ENCODE measurements around the gene FBXO17. TPM values are rescaled to one million over a fixed set of nuclear protein-coding genes. Genes with fewer than 3 reads are reported as not detected.

The FBXO17 gene
- total RNA-seq, 1 donor = 19.9 TPM

DNA sequence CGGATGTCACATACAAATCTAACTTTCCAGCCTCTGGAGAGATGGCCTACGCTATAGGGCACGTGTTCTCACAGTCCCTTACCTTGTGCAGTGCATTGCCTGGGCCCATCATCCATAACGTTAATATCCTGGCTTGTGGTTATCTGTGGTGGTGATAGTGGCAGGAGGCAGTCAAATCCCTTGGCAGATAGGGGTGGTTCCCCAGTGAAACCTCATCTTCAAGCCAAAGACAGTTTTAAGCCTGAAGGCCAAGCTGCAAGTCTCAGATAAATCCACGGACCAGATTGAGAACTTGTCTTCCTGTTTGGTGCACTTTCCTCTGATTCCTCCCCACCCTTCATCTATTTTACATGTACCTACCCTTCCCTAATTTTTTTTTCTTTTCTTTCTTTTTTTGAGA lies 4.3 kb upstream of the FBXO17 start:
- TF ChIP-seq, protein P1, sequence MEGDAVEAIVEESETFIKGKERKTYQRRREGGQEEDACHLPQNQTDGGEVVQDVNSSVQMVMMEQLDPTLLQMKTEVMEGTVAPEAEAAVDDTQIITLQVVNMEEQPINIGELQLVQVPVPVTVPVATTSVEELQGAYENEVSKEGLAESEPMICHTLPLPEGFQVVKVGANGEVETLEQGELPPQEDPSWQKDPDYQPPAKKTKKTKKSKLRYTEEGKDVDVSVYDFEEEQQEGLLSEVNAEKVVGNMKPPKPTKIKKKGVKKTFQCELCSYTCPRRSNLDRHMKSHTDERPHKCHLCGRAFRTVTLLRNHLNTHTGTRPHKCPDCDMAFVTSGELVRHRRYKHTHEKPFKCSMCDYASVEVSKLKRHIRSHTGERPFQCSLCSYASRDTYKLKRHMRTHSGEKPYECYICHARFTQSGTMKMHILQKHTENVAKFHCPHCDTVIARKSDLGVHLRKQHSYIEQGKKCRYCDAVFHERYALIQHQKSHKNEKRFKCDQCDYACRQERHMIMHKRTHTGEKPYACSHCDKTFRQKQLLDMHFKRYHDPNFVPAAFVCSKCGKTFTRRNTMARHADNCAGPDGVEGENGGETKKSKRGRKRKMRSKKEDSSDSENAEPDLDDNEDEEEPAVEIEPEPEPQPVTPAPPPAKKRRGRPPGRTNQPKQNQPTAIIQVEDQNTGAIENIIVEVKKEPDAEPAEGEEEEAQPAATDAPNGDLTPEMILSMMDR (IDR thresholded peaks at IDR 0.05; ENCODE audit: insufficient read depth, low read depth, low read length) = no peak
- no peak overlapping the region for H3K4me3 ChIP-seq (ENCODE audit: low read depth, low read length)
- DNase-seq (ENCODE audit: low read depth) = no peak

- TF ChIP-seq, protein P1 (IDR thresholded peaks at IDR 0.05; ENCODE audit: insufficient read depth, low read depth, low read length) = no peak
- no peak overlapping the region for H3K4me3 ChIP-seq (ENCODE audit: low read depth, low read length)
- no peak for DNase-seq (ENCODE audit: low read depth)
Observed at GRCh38 chr19:38978326-38978689, 2.8 kb upstream of the FBXO17 start.

DNA sequence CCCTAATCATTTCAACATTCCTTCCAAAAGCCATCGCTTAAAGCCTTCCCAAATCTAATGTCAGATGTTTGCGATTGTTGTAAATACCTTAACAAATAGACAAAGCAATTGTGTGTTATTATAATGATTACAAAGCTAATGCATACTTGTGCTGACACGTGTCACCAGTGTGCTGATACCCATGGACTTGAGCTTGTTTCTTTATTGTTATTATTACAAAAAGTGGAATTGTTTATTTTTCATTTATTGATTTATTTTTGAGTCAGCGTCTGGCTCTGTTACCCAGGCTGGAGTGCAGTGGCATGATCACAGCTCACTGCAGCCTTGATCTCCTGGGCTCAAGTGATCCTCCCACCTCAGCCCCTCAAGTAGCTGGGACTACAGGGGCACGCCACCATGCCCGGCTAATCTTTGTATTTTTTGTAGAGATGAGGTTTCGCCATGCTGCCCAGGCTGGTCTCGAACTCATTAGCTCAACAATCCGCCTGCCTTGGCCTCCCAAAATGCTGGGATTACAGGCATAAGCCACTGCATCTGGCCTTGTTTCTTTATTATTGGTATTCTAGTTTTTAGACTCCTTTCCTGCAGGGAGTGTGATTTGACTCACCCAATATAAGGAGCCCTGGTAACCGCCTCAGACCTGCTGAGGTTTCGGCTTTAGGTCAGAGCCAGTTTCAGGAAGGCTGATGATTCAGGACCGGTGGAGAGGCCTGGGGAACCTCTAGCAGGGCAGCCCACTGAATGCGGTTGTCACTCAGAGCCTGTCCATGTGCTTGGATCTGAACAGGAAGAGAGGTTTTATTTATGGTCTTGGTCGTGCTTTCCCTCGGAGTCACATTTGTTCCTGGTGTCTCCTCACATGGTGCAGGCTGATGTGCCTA lies 2.1 kb upstream of the FBXO17 start:
- no peak overlapping the region for H3K4me3 ChIP-seq (ENCODE audit: low read depth, low read length)
- no peak for DNase-seq (ENCODE audit: low read depth)
- TF ChIP-seq, protein P1 (IDR thresholded peaks at IDR 0.05; ENCODE audit: insufficient read depth, low read depth, low read length) = no peak

DNA sequence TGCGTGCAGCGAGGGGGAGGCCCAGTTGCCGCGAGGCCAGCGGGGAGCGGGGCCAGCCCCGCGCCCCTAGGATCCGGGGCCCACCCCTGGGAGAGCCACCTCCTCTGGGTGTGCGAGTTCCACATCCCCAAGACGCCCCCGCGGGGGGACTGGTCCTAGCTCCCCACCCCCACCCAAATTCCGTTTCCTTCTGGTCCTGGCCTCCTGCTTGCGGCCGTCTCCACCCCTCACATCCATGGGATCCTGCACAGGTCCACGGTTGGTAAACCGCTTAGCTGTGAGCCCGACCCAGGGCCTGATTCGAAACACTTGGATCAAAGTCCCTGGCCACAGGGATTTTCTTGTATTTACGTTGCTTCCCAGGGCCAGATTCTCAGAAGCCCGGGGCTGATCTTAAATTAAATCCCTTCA lies 324 bp upstream of the FBXO17 start:
- TF ChIP-seq, protein P1 (IDR thresholded peaks at IDR 0.05; ENCODE audit: insufficient read depth, low read depth, low read length) = no peak
- DNase-seq (ENCODE audit: low read depth) = peak; percentile 50
- peak overlapping the region; percentile 64 for H3K4me3 ChIP-seq (ENCODE audit: low read depth, low read length)

GRCh38 chr19:38974624-38975213 lies 823 bp downstream of the FBXO17 start:
- peak overlapping the region; percentile 70 for H3K4me3 ChIP-seq (ENCODE audit: low read depth, low read length)
- DNase-seq (ENCODE audit: low read depth) = peak; percentile 23
- TF ChIP-seq, protein P1 (IDR thresholded peaks at IDR 0.05; ENCODE audit: insufficient read depth, low read depth, low read length) = no peak

DNA sequence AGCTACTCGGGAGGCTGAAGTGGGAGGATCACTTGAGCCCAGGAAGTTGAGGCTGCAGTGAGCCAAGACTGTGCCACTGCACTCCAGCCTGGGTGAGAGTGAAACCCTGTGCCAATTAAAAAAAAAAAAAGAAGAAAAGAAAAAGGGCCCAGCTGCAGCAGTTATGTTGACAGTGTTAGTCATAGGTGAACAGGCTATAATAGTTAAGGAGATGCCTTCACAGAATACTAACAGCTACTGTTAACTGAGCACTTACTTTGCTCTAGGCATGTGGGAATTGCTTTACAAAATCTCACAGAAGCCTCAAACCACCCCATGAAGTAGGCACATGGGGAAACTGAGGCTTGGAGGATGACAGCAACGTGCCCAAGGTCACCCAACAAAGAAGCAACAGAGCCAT lies 3.9 kb downstream of the FBXO17 start:
- no peak for DNase-seq (ENCODE audit: low read depth)
- H3K4me3 ChIP-seq (ENCODE audit: low read depth, low read length) = no peak overlapping the region
- TF ChIP-seq, protein P1 (IDR thresholded peaks at IDR 0.05; ENCODE audit: insufficient read depth, low read depth, low read length) = no peak

Data from fibroblast of villous mesenchyme (primary cell).